ENCODE measurements around the gene RIN1. TPM values are rescaled to one million over a fixed set of nuclear protein-coding genes. Genes with fewer than 3 reads are reported as not detected.

The RIN1 gene
- polyA plus RNA-seq, 1 of the 3 experiments (the other 2 are of a cell fraction), result 16.9 TPM

DNA sequence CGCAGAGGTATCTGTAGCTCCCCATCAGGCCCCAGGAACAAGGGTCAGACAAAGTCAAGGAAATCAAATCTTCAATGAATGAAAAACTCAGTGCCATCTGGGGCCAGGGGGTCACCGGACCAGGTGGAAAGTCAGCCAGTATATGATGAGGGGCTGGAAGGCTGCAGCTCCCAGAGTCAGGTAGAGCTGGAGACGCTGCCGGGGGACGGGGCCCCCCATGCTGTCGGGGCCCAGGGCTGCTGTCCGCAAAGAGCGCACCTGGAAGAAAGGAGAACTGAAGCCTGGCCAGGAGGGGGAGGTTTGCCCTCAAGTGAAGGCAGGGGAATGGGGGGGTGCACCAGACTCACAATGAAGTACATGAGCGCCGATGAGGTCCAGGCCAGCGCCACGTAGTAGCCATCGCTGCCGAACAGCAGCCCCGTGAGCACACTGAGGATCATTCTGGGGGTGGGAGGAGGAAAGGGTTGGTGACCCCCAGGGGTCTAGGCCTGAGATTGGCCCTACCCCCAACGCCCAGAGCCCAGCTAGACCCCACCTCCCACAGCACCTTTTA is 51.6 kb downstream of the RIN1 start:
- no peaks in the 10 kb centered on the region for H3K9me2 ChIP-seq
- peaks cover 0 to 52% of the 10 kb centered on the region in 2 experiments; a peak in 1 of 4 replicates for H3K4me1 ChIP-seq (ENCODE audit: control insufficient read depth in 1 of 2, insufficient read depth in 2 of 2, low read depth in 1 of 2, low read length in 1 of 2)
- 98% methylated on average over 16 of the region's 16 CpGs for WGBS (ENCODE audit: low lambda C conversion rate)
- H3K27me3 ChIP-seq (ENCODE audit: insufficient read depth), result no peaks in the 10 kb centered on the region
- POLR2A ChIA-PET, result no interaction called here
- DNase-seq, result no peak
- no peak overlapping the region for H3K4me2 ChIP-seq
- no peak overlapping the region for H2AFZ ChIP-seq (ENCODE audit: low read depth)
- CTCF ChIA-PET, result interaction anchor here (0.7 to 8.2 kb wide), 4 partner anchors 15 to 62 kb away, joined by 3 to 111 read pairs (median 7); partner anchors contain the start of gene RAB1B
- no peaks in the 10 kb centered on the region for H3K9me3 ChIP-seq
- no peak overlapping the region for H3K4me3 ChIP-seq (ENCODE audit: low read depth in 2 of 2, low read length in 1 of 2)
- H3F3A ChIP-seq (replicated peaks; ENCODE audit: insufficient read depth), result peaks cover 20% of the 10 kb centered on the region
- TF ChIP-seq FOXJ3 (CRISPR knock-in tag; IDR thresholded peaks at IDR 0.05), result no peak
- TF ChIP-seq SIN3A (IDR thresholded peaks at IDR 0.05; ENCODE audit: borderline replicate concordance, low read depth, low read length), result no peak
- TF ChIP-seq MEF2A (IDR thresholded peaks at IDR 0.05; ENCODE audit: borderline replicate concordance, low read depth), result no peak
- TF ChIP-seq, protein P1, sequence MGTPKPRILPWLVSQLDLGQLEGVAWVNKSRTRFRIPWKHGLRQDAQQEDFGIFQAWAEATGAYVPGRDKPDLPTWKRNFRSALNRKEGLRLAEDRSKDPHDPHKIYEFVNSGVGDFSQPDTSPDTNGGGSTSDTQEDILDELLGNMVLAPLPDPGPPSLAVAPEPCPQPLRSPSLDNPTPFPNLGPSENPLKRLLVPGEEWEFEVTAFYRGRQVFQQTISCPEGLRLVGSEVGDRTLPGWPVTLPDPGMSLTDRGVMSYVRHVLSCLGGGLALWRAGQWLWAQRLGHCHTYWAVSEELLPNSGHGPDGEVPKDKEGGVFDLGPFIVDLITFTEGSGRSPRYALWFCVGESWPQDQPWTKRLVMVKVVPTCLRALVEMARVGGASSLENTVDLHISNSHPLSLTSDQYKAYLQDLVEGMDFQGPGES (IDR thresholded peaks at IDR 0.05; ENCODE audit: low read depth, low read length), result no peak
- TF ChIP-seq YY1 (IDR thresholded peaks at IDR 0.05; ENCODE audit: low read depth), result no peak
- TF ChIP-seq POLR2AphosphoS5 (IDR thresholded peaks at IDR 0.05; ENCODE audit: low read depth, low read length), result no peak
- no peak for TF ChIP-seq SMC3 (IDR thresholded peaks at IDR 0.05; ENCODE audit: low read depth, low read length)
- TF ChIP-seq MXI1 (IDR thresholded peaks at IDR 0.05; ENCODE audit: low read depth, low read length), result no peak
- TF ChIP-seq GABPA (IDR thresholded peaks at IDR 0.05; ENCODE audit: low read depth), result no peak
- TF ChIP-seq GATA2 (CRISPR knock-in tag; IDR thresholded peaks at IDR 0.05), result no peak
- no peak for TF ChIP-seq TEAD4 (IDR thresholded peaks at IDR 0.05; ENCODE audit: borderline replicate concordance, insufficient read depth)
- no peak for TF ChIP-seq MAX (IDR thresholded peaks at IDR 0.05; ENCODE audit: low read depth)
- no peak for TF ChIP-seq USF1 (IDR thresholded peaks at IDR 0.05; ENCODE audit: borderline replicate concordance, low read depth)
- TF ChIP-seq PBX3 (IDR thresholded peaks at IDR 0.05), result no peak
- no peak for TF ChIP-seq CHD2 (IDR thresholded peaks at IDR 0.05; ENCODE audit: low read length, partially characterized antibody)
- TF ChIP-seq EZH2phosphoT487 (IDR thresholded peaks at IDR 0.05; ENCODE audit: borderline replicate concordance, low read depth), result no peak
- no peak for TF ChIP-seq EP300 (IDR thresholded peaks at IDR 0.05; ENCODE audit: borderline replicate concordance in 1 of 2, low read depth in 1 of 2, low read length in 1 of 2)
- no peak for TF ChIP-seq ZBTB33 (IDR thresholded peaks at IDR 0.05; ENCODE audit: borderline replicate concordance, low read depth)
- TF ChIP-seq FOXM1 (IDR thresholded peaks at IDR 0.05; ENCODE audit: low read depth), result no peak
- no peak for TF ChIP-seq REST (IDR thresholded peaks at IDR 0.05; ENCODE audit: low read depth, low read length)
- H3K79me2 ChIP-seq (ENCODE audit: insufficient read depth), result peaks cover 37% of the 10 kb centered on the region; the same call in 1 of the 2 replicates
- H3K27ac ChIP-seq (ENCODE audit: low read depth in 2 of 2, low read length in 1 of 2), result no peak overlapping the region; a peak in 1 of 4 replicates
- peaks cover 18% of the 10 kb centered on the region for H4K20me1 ChIP-seq (ENCODE audit: insufficient read depth)
- no peak overlapping the region for H3K9ac ChIP-seq
- H3K36me3 ChIP-seq (replicated peaks in 1 of 2; ENCODE audit: control insufficient read depth in 1 of 2, insufficient read depth in 2 of 2, low read length in 1 of 2), result peaks cover 0 to 36% of the 10 kb centered on the region in 2 experiments

Data from SK-N-SH (cell line).